ENCODE data around the gene PTDSS2. TPM values are rescaled to one million over a fixed set of nuclear protein-coding genes. Genes with fewer than 3 reads are reported as not detected.

Gene PTDSS2
- total RNA-seq, 1 experiment from 2014 or later = 28.2 TPM

DNA sequence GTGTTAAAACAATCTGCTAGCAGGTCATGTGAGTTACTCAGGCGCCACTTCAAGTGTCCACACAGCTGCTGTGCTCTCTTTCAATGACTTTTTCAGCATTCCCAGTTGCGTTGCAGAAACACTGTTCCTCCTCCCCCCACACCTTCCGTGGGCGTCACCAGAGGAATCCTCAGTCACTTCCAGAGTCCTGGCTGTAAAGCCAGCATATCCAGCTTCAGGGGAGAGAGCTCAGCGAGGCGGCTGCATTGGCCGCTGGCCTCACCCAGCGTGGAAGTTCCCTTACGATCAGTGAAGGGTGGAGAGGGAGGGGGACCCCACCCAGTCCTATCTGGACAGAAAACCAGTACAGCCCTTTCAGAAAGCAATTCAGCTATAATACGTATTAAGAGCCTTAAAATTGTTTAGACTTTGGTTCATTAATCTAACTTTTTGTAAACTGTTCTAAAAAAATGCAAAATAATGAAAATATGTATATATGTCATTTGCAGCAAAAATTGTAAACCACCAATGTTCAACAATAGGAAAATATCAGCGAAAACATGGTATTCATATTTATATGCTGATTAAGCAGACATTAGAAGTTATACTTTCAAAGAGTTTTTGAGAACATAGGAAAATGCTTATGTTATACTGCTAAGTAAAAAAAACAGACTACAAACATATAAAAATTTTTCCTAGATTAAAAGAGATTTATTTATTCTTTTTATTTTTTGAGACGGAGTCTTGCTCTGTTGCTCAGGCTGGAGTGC lies 5.5 kb upstream of the PTDSS2 start:
- ChIA-PET POLR2A (interaction anchor here (0.6 to 2.6 kb wide), 11 partner anchors 22 to 237 kb away, joined by 3 to 9 read pairs (median 5); partner anchors contain the start of genes BET1L, PKP3, PSMD13 and RIC8A), CTCF (interaction anchor here (0.5 to 1.1 kb wide), 3 partner anchors 60 to 138 kb away, joined by 3 to 4 read pairs (median 3); no protein-coding TSS in a partner anchor)
- H3K9me3 Mint-ChIP-seq (ENCODE audit: unreplicated experiment) = no peaks in the 10 kb centered on the region
- no TSS peak for BruUV-seq (replicated peaks)
- H3K4me1 Mint-ChIP-seq (ENCODE audit: insufficient read depth, unreplicated experiment) = peaks cover 6% of the 10 kb centered on the region
- no peak overlapping the region for H3K27ac Mint-ChIP-seq (ENCODE audit: low read depth, unreplicated experiment)
- no peaks in the 10 kb centered on the region for H3K27me3 Mint-ChIP-seq (ENCODE audit: insufficient read depth, unreplicated experiment)
- DNase-seq (ENCODE audit: unreplicated experiment) = no peak
- intact Hi-C loops (cut with micrococcal nuclease) = loop anchor here (5.0 kb wide), 2 partner anchors 37 to 237 kb away; partner anchors contain the start of genes BET1L and RIC8A
- H3K4me3 Mint-ChIP-seq (ENCODE audit: unreplicated experiment) = no peak overlapping the region
- TF ChIP-seq CTCF (IDR thresholded peaks at IDR 0.05; ENCODE audit: unreplicated experiment) = no peak
- no peaks in the 10 kb centered on the region for H3K36me3 Mint-ChIP-seq (ENCODE audit: insufficient read depth, unreplicated experiment)

DNA sequence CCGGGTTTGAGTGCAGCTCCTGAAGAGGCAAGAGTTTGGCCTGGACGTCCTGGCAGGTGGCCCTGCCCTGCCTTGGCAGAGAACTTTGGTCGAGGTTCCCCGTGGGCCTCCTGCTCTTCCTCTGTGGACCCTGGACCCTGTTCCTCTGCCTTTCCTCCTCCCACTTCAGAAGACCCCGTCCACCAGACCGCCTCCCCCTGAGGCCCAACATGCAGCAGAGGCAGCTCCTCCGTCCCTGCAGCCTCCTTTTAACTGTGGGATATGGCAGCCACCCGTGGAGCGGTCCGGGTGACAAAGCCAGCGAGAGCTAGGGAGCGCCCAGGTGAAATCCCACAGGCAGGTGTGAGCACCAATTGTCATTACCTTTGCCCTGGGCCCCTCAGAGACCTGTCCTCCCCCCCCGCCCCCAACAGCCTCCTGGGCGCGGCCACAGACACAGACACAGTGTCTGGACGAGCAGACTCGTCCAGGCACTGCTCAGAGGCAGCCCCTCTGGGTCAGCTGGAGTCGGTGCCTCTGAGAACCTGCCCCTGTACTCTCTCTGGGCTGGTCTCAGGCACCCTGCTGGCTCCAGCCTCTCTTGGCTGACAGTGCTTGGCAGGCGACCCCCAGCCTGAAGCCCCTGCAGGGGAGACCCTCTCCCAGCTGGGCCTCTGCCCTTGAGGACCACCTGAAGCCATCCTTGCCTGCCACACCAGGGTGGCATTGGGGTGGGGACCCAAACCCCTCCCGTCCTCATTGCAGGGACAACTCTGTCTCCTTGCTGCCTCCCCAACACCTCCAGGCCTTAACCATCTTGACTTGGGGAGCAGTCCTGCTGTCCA lies 4.1 kb upstream of the PTDSS2 start:
- intact Hi-C loops (cut with micrococcal nuclease) = loop anchor here (5.0 kb wide), 2 partner anchors 39 to 239 kb away; partner anchors contain the start of genes BET1L and RIC8A
- peaks cover 4% of the 10 kb centered on the region for H3K36me3 Mint-ChIP-seq (ENCODE audit: insufficient read depth, unreplicated experiment)

GRCh38 chr11:446891-447290 lies 3.2 kb upstream of the PTDSS2 start:
- intact Hi-C loops (cut with micrococcal nuclease) = loop anchor here (5.0 kb wide), 2 partner anchors 40 to 240 kb away; partner anchors contain the start of genes BET1L and RIC8A

More for the DNA sequence above, 4.1 kb upstream of the PTDSS2 start:
- POLR2A ChIA-PET = interaction anchor here (0.7 to 6.0 kb wide), 5 partner anchors 23 to 236 kb away, joined by 3 to 75 read pairs (median 7); partner anchors contain the start of genes PKP3 and RNH1
- no peaks in the 10 kb centered on the region for H3K9me3 Mint-ChIP-seq (ENCODE audit: unreplicated experiment)
- peaks cover 10% of the 10 kb centered on the region for H3K4me1 Mint-ChIP-seq (ENCODE audit: insufficient read depth, unreplicated experiment)
- TF ChIP-seq CTCF (IDR thresholded peaks at IDR 0.05; ENCODE audit: unreplicated experiment) = no peak
- BruUV-seq (replicated peaks) = no TSS peak
- no peak overlapping the region for H3K4me3 Mint-ChIP-seq (ENCODE audit: unreplicated experiment)
- CTCF ChIA-PET = interaction anchor here (0.8 to 1.1 kb wide), 2 partner anchors 50 to 82 kb away, joined by 3 read pairs; no protein-coding TSS in a partner anchor
- no peak for DNase-seq (ENCODE audit: unreplicated experiment)
- H3K27ac Mint-ChIP-seq (ENCODE audit: low read depth, unreplicated experiment) = no peak overlapping the region
- no peaks in the 10 kb centered on the region for H3K27me3 Mint-ChIP-seq (ENCODE audit: insufficient read depth, unreplicated experiment)

More at GRCh38 chr11:446891-447290, 3.2 kb upstream of the PTDSS2 start:
- no peak for TF ChIP-seq CTCF (IDR thresholded peaks at IDR 0.05; ENCODE audit: unreplicated experiment)
- POLR2A ChIA-PET = interaction anchor here (0.6 to 6.0 kb wide), 6 partner anchors 19 to 337 kb away, joined by 3 to 75 read pairs (median 8); partner anchors contain the start of genes PKP3 and RNH1
- no peak overlapping the region for H3K27ac Mint-ChIP-seq (ENCODE audit: low read depth, unreplicated experiment)
- no peaks in the 10 kb centered on the region for H3K9me3 Mint-ChIP-seq (ENCODE audit: unreplicated experiment)
- H3K27me3 Mint-ChIP-seq (ENCODE audit: insufficient read depth, unreplicated experiment) = no peaks in the 10 kb centered on the region
- peak overlapping the region; percentile 52 for H3K4me3 Mint-ChIP-seq (ENCODE audit: unreplicated experiment)
- CTCF ChIA-PET = interaction anchor here (1.1 to 1.2 kb wide), 2 partner anchors 14 to 51 kb away, joined by 3 read pairs; no protein-coding TSS in a partner anchor
- peak; percentile 65 for DNase-seq (ENCODE audit: unreplicated experiment)
- peaks cover 18% of the 10 kb centered on the region for H3K4me1 Mint-ChIP-seq (ENCODE audit: insufficient read depth, unreplicated experiment)
- H3K36me3 Mint-ChIP-seq (ENCODE audit: insufficient read depth, unreplicated experiment) = peaks cover 14% of the 10 kb centered on the region
- no TSS peak for BruUV-seq (replicated peaks)

Data from MCF 10A (cell line).